ENCODE results near the gene PROX1. TPM values are rescaled to one million over a fixed set of nuclear protein-coding genes. Genes with fewer than 3 reads are reported as not detected.

Gene PROX1
- total and polyA plus RNA-seq, 12 donors: 2.5 to 132 (median 110) TPM

DNA sequence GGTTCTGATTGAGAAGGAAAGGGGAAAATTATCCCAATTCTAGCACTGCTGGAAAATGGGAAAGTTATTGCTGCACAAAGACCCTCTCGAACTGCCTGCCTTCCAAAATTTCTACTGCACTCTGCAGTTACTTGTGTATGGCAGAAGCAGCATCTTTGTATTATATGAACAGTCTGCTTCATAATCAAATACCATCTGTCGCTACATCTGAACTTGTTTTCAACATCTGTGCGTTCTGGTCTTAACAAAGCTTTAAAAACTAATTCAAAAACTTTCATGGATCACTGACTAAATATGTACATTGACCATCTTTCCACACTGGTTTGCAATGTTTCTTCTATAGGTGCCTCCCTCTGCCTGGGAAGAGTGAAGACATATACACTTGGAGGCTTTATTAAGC is 79.2 kb downstream of the PROX1 start:
- TF ChIP-seq CTCF (IDR thresholded peaks at IDR 0.05): no peak
- intact Hi-C loops (cut with DNase I): no loop called here
- Histone ChIP-seq H3K4me1 (no peaks in the 10 kb centered on the region), H3K27ac (no peak overlapping the region), H3K4me3 (no peak overlapping the region), H3K27me3 (peaks cover 0 to 3% (median 0%) of the 10 kb centered on the region in 7 donors), H3K36me3 (no peaks in the 10 kb centered on the region), H3K9me3 (no peaks in the 10 kb centered on the region)
- DNase-seq (no peak), ATAC-seq (no peak)
- WGBS, 2 donors: 87 to 93% methylated on average over 3 of the region's 3 CpGs

DNA sequence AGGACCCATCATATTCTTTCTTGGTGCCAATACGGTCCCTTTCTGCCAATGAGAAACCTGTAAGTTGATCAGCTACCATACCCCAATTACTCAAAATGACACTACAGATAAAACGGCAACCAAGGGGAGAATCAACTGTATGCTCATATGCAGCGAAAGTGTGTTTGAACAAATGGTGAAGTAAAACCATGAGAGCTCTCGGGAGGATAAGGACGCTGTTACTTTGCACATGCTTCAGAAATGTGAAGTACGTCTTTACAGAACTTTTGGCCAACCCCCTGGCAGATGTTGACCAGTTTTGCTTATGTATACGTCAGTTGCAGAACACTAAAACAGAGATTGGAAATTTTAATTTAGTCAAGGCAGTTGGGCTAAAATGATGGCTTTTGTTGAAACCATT is 79.6 kb downstream of the PROX1 start:
- no peak for TF ChIP-seq CTCF (IDR thresholded peaks at IDR 0.05)
- DNase-seq (no peak), ATAC-seq (no peak)
- H3K27ac ChIP-seq: no peak overlapping the region
- no peak overlapping the region for H3K4me3 ChIP-seq
- no peaks in the 10 kb centered on the region for H3K9me3 ChIP-seq
- H3K36me3 ChIP-seq: no peaks in the 10 kb centered on the region
- intact Hi-C loops (cut with DNase I): no loop called here
- H3K27me3 ChIP-seq: peaks cover 0 to 3% (median 0%) of the 10 kb centered on the region in 7 donors
- WGBS, 2 donors: 85 to 86% methylated on average over 7 of the region's 7 CpGs
- no peaks in the 10 kb centered on the region for H3K4me1 ChIP-seq

DNA sequence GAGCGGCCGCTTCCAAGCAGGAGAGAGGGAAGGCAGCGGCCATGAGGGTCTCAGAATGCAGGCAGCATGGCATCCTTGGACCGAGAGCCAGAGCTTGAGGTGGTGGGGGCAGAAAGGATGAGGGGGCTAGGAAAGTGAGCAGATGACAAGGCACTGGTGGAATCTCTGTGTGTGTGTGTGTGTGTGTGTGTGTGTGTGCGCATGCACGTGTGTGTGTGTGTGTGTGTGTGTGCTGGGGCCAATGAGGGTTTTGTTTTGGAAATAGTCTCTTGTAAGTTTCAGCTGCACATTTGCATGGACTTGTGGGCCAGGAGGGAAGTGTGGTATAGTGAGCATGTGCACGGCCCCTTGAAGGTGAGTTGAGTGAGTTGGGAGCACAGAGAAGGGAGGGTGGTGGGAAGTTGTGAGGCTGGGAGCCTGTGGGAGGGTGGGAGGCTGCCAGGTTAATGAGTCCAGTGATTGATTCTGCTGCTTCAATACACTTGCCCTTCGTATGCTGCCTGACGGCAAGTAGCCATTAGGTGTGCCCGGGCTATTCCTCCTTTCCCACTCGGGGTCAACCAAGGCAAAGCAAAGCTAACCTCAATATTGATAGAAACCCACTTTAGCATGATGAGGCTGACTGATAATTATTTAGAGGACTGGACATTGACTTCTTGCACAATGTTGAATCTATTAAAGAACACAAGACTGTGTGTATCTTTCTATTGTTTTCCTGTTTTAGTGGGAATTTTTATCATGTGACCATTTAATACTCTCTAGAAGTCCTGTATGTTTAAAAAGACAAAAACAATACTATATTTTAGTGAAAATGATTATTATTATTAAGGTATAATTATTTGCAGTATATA is 80.3 kb downstream of the PROX1 start:
- no peaks in the 10 kb centered on the region for H3K36me3 ChIP-seq
- intact Hi-C loops (cut with DNase I): no loop called here
- H3K4me3 ChIP-seq: no peak overlapping the region

GRCh38 chr1:214068979-214069378 is 81.2 kb downstream of the PROX1 start:
- 53 to 54% methylated on average over 1 of the region's 1 CpG for WGBS, 2 donors
- intact Hi-C loops (cut with DNase I): no loop called here
- no peak overlapping the region for H3K27ac ChIP-seq

More for the DNA sequence above, 80.3 kb downstream of the PROX1 start:
- Histone ChIP-seq H3K27ac (no peak overlapping the region), H3K4me1 (no peaks in the 10 kb centered on the region), H3K27me3 (no peaks in the 10 kb centered on the region), H3K9me3 (no peaks in the 10 kb centered on the region)
- WGBS, 2 donors: 88 to 92% methylated on average over 11 of the region's 11 CpGs
- TF ChIP-seq CTCF (IDR thresholded peaks at IDR 0.05): no peak
- no peak for DNase-seq
- no peak for ATAC-seq

More at GRCh38 chr1:214068979-214069378, 81.2 kb downstream of the PROX1 start:
- peaks cover 0 to 6% (median 0%) of the 10 kb centered on the region in 7 donors for H3K27me3 ChIP-seq
- H3K4me3 ChIP-seq: no peak overlapping the region
- TF ChIP-seq CTCF (IDR thresholded peaks at IDR 0.05): no peak
- ATAC-seq (no peak), DNase-seq (no peak)
- no peaks in the 10 kb centered on the region for H3K36me3 ChIP-seq
- no peaks in the 10 kb centered on the region for H3K4me1 ChIP-seq
- H3K9me3 ChIP-seq: no peaks in the 10 kb centered on the region

Measured in heart right ventricle (tissue), 16 donors.